ENCODE data around the gene PCNX2.

GRCh38 chr1:233064988-233065387 lies 230.5 kb downstream of the PCNX2 start:
- TF ChIP-seq CTCF (conservative IDR thresholded peaks at IDR 0.05 in 1 of 2, IDR thresholded peaks at IDR 0.05 in 1 of 2; ENCODE audit: low read depth in 1 of 2, low read length in 2 of 2) (no peak), EZH2 (IDR thresholded peaks at IDR 0.05; ENCODE audit: low read length, missing control alignments) (no peak)
